Posterior vena cava (tissue), 2 donors: ENCODE data around the gene XIAP. TPM values are rescaled to one million over a fixed set of nuclear protein-coding genes. Genes with fewer than 3 reads are reported as not detected.
"Not testable (repeated sequence)": the region's sequence is repeated elsewhere in the genome, so short reads cannot be mapped to it uniquely, and the experiment has no call there.

Experiments used
- DNase-seq: peaks from one replicate; pipeline ENCODE4 v3.0.0-alpha.2; 2020; ENCODE audit warnings: low spot score
- intact Hi-C, 2 donors: fragments of 100-400 bp; cut with DNase I; formaldehyde crosslinking; loops; one replicate each; pipeline versions ENCODE4 v1.14.1 to v1.14.2; 2022 to 2023
- total RNA-seq, 2 donors: library from RNA; stranded (reverse); fragmentation: NEBNext Ultra II Directional; extraction: Animal tissue kit (Norgen Biotek cat#: 25700); gene quantifications; one replicate each; pipeline ENCODE4 v1.2.1, GENCODE V29; 2021
- donor health status: DM: yes; HTN: yes; CAD: no.
- donor health status: DM: yes; HTN: yes; CAD: no.

XIAP gene
- total RNA-seq, 2 donors from 2014 or later, result 38.2 to 41.4 TPM

GRCh38 chrX:123860983-123861382 lies 1.1 kb downstream of the XIAP start:
- DNase-seq, result no peak
- intact Hi-C loops, result no loop called here

- intact Hi-C loops, result no loop called here
- no peak for DNase-seq
These were observed 9.6 kb downstream of the XIAP start for GRCh38 chrX:123869488-123869887.

GRCh38 chrX:123871309-123871708 lies 11.5 kb downstream of the XIAP start:
- intact Hi-C loops, result no loop called here

GRCh38 chrX:123873956-123874355 lies 14.1 kb downstream of the XIAP start:
- no peak for DNase-seq
- intact Hi-C loops, result no loop called here

More at GRCh38 chrX:123871309-123871708, 11.5 kb downstream of the XIAP start:
- DNase-seq, result no peak

- DNase-seq, result no peak
- intact Hi-C loops, result no loop called here
These were observed 16.3 kb downstream of the XIAP start for GRCh38 chrX:123876177-123876576.

GRCh38 chrX:123876844-123877243 lies 17.0 kb downstream of the XIAP start:
- intact Hi-C loops, result no loop called here
- DNase-seq, result no peak

- intact Hi-C loops, result no loop called here
- no peak for DNase-seq
These were observed 18.4 kb downstream of the XIAP start for GRCh38 chrX:123878252-123878721.

- intact Hi-C loops, result loop anchor here in 1 of 2 donors (5.0 kb wide), 1 partner anchor 44 kb away; no protein-coding TSS in a partner anchor
- DNase-seq, result no peak
These were observed 21.5 kb downstream of the XIAP start for GRCh38 chrX:123881330-123881729.

- no peak for DNase-seq
- intact Hi-C loops, result loop anchor here in 1 of 2 donors (5.0 kb wide), 1 partner anchor 45 kb away; no protein-coding TSS in a partner anchor
These were observed 22.5 kb downstream of the XIAP start for GRCh38 chrX:123882391-123882790.

GRCh38 chrX:123884809-123885408 lies 25.1 kb downstream of the XIAP start:
- no peak for DNase-seq
- intact Hi-C loops, result loop anchor here in 1 of 2 donors (5.0 kb wide), 1 partner anchor 48 kb away; no protein-coding TSS in a partner anchor

- DNase-seq, result no peak
- intact Hi-C loops, result no loop called here
These were observed 39.8 kb downstream of the XIAP start for GRCh38 chrX:123899701-123900100.

GRCh38 chrX:123903261-123903660 lies 43.4 kb downstream of the XIAP start:
- intact Hi-C loops, DNase-seq: not testable (repeated sequence)

GRCh38 chrX:123905332-123905731 lies 45.5 kb downstream of the XIAP start:
- no peak for DNase-seq
- intact Hi-C loops, result no loop called here

GRCh38 chrX:123906557-123907316 lies 46.9 kb downstream of the XIAP start:
- intact Hi-C loops, result no loop called here
- no peak for DNase-seq

- DNase-seq, result no peak
- intact Hi-C loops, result no loop called here
These were observed 49.7 kb downstream of the XIAP start for GRCh38 chrX:123909523-123909922.

GRCh38 chrX:123917069-123917468 lies 57.2 kb downstream of the XIAP start:
- no peak for DNase-seq
- intact Hi-C loops, result no loop called here

- no peak for DNase-seq
- intact Hi-C loops, result no loop called here
These were observed 58.4 kb downstream of the XIAP start for GRCh38 chrX:123918106-123918721.

- no peak for DNase-seq
- intact Hi-C loops, result no loop called here
These were observed 60.4 kb downstream of the XIAP start for GRCh38 chrX:123920105-123920785.

- no peak for DNase-seq
- intact Hi-C loops, result no loop called here
These were observed 63.4 kb downstream of the XIAP start for GRCh38 chrX:123923211-123923610.

- intact Hi-C loops, result no loop called here
- DNase-seq, result no peak
These were observed 64.3 kb downstream of the XIAP start for GRCh38 chrX:123924186-123924585.
